ENCODE data around the gene PRPSAP2. TPM values are rescaled to one million over a fixed set of nuclear protein-coding genes. Genes with fewer than 3 reads are reported as not detected.
"Not testable (repeated sequence)": the region's sequence is repeated elsewhere in the genome, so short reads cannot be mapped to it uniquely, and the experiment has no call there.

PRPSAP2 gene
- total RNA-seq, 2 experiments from 2014 or later: 63.0 to 63.7 TPM

GRCh38 chr17:18953231-18953728 is 95.3 kb downstream of the PRPSAP2 start:
- peaks cover 17% of the 10 kb centered on the region for H3K4me1 Mint-ChIP-seq (ENCODE audit: low read depth)
- no peak for TF ChIP-seq CTCF (IDR thresholded peaks at IDR 0.05)
- no peaks in the 10 kb centered on the region for H3K9me3 Mint-ChIP-seq
- H3K4me3 Mint-ChIP-seq: no peak overlapping the region
- no peaks in the 10 kb centered on the region for H3K27me3 Mint-ChIP-seq
- peaks cover 1% of the 10 kb centered on the region for H3K36me3 Mint-ChIP-seq (ENCODE audit: low read depth)
- H3K27ac Mint-ChIP-seq: no peak overlapping the region
- ChIA-PET POLR2A (no interaction called here), CTCF (no interaction called here)
- no peak for ATAC-seq
- intact Hi-C loops (cut with micrococcal nuclease): no loop called here
- no peak for DNase-seq

- DNase-seq (no peak), ATAC-seq (no peak)
- Mint-ChIP-seq H3K9me3 (no peaks in the 10 kb centered on the region), H3K4me1 (ENCODE audit: low read depth) (peaks cover 17% of the 10 kb centered on the region), H3K4me3 (no peak overlapping the region), H3K27me3 (no peaks in the 10 kb centered on the region), H3K36me3 (ENCODE audit: low read depth) (peaks cover 1% of the 10 kb centered on the region), H3K27ac (no peak overlapping the region)
- CTCF ChIA-PET: no interaction called here
- TF ChIP-seq CTCF (IDR thresholded peaks at IDR 0.05): no peak
- intact Hi-C loops (cut with micrococcal nuclease): no loop called here
- POLR2A ChIA-PET: no interaction called here
Observed at GRCh38 chr17:18954321-18954720, 96.4 kb downstream of the PRPSAP2 start.

- Mint-ChIP-seq H3K27me3 (no peaks in the 10 kb centered on the region), H3K27ac (no peak overlapping the region), H3K9me3 (no peaks in the 10 kb centered on the region), H3K4me3 (no peak overlapping the region), H3K4me1 (ENCODE audit: low read depth) (peaks cover 18% of the 10 kb centered on the region), H3K36me3 (ENCODE audit: low read depth) (peaks cover 1% of the 10 kb centered on the region)
- ChIA-PET POLR2A (no interaction called here), CTCF (interaction anchor here (0.9 kb wide), 1 partner anchor 43 kb away, joined by 3 read pairs; no protein-coding TSS in a partner anchor)
- intact Hi-C loops (cut with micrococcal nuclease): no loop called here
- TF ChIP-seq CTCF (IDR thresholded peaks at IDR 0.05): no peak
- no peak for ATAC-seq
- no peak for DNase-seq
Observed at GRCh38 chr17:18955009-18955408, 97.1 kb downstream of the PRPSAP2 start.

- intact Hi-C loops (cut with micrococcal nuclease); H3K27me3 Mint-ChIP-seq; H3K4me3 Mint-ChIP-seq; POLR2A ChIA-PET; ATAC-seq; DNase-seq; H3K36me3 Mint-ChIP-seq (ENCODE audit: low read depth); H3K9me3 Mint-ChIP-seq: not testable (repeated sequence)
- Mint-ChIP-seq H3K27ac (peak overlapping the region; percentile 81), H3K4me1 (ENCODE audit: low read depth) (peaks cover 24% of the 10 kb centered on the region)
- CTCF ChIA-PET: interaction anchor here (0.9 kb wide), 1 partner anchor 42 kb away, joined by 3 read pairs; no protein-coding TSS in a partner anchor
Observed at GRCh38 chr17:18956021-18956420, 98.1 kb downstream of the PRPSAP2 start.

GRCh38 chr17:18956581-18956980 is 98.7 kb downstream of the PRPSAP2 start:
- Mint-ChIP-seq H3K9me3 (no peaks in the 10 kb centered on the region), H3K27ac (no peak overlapping the region), H3K4me3 (no peak overlapping the region), H3K27me3 (no peaks in the 10 kb centered on the region), H3K4me1 (ENCODE audit: low read depth) (peaks cover 28% of the 10 kb centered on the region), H3K36me3 (ENCODE audit: low read depth) (peaks cover 1% of the 10 kb centered on the region)
- CTCF ChIA-PET: interaction anchor here (0.7 kb wide), 1 partner anchor 14 kb away, joined by 4 read pairs; no protein-coding TSS in a partner anchor
- no peak for TF ChIP-seq CTCF (IDR thresholded peaks at IDR 0.05)
- DNase-seq: no peak
- ATAC-seq: no peak
- POLR2A ChIA-PET: no interaction called here
- intact Hi-C loops (cut with micrococcal nuclease): no loop called here

All from activated CD8-positive, alpha-beta T cell treated with anti-CD3 and anti-CD28 coated beads for 36 hours (primary cell).